T-helper 1 cell (primary cell): ENCODE measurements around the gene C1orf167.

Source experiments
- DNase-seq, 5 donors: peaks; one replicate each; pipeline ENCODE4 v3.0.0-alpha.2; 2012 to 2020

The C1orf167 gene

DNA sequence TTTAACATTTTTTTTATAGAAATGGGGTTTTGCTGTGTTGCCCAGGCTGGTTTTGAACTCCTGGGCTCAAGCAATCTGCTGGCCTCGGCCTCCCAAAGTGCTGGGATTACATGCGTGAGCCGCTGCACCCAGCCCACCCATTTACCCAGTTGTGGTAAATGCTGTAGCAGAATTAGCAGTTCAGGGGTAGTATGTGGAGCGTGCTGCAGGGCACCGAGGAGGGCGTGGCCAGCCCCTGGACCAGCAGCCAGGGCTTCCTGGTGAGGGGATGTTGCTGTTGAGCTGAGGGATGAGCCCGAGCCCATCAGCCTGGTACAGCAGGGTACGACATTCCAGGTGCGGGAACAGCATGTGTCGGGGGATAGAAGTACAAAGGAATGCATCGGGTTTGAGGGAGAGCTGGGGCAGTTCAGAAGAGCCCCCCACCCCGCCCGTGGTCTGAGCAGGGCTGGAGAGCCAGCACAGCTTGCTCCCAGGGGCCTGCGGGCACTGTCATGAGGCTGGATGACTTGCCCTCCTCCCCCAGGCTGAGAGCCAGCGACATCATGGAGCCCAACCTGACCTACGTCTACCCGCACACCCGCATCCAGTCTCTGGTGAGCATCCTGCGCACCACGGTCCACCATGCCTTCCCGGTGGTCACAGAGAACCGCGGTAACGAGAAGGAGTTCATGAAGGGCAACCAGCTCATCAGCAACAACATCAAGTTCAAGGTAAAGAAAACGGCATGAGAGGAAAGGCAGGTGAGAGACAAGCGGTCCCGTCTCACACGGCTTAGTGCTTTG is 73.6 kb downstream of the C1orf167 start:
- DNase-seq = no peak

DNA sequence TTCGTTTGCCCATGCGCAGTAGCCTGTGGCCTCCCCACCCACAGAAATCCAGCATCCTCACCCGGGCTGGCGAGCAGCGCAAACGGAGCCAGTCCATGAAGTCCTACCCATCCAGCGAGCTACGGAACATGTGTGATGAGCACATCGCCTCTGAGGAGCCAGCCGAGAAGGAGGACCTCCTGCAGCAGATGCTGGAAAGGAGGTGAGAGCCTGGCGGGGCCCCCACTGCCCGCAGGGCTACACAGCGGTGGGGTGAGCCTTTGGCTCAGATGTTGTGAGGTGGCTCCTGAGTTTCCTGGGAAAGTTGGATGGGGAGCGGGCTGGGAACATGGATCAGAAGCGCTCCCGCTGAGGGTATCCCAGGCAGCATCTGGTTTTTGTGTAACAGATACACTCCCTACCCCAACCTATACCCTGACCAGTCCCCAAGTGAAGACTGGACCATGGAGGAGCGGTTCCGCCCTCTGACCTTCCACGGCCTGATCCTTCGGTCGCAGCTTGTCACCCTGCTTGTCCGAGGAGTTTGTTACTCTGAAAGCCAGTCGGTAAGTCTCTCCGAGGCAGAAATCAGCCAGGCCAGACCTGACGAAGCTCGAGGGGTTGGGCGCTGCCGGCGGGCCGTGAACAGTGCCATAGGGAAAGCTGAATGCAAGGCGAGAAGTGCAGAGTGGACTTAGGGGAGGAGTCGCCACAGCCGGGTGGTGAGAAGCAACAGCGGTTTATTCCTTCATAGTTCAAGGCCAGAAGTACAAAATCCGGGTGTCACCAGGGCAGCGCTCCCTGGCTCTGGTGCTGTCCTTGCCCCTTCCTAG is 75.2 kb downstream of the C1orf167 start:
- DNase-seq = no peak

DNA sequence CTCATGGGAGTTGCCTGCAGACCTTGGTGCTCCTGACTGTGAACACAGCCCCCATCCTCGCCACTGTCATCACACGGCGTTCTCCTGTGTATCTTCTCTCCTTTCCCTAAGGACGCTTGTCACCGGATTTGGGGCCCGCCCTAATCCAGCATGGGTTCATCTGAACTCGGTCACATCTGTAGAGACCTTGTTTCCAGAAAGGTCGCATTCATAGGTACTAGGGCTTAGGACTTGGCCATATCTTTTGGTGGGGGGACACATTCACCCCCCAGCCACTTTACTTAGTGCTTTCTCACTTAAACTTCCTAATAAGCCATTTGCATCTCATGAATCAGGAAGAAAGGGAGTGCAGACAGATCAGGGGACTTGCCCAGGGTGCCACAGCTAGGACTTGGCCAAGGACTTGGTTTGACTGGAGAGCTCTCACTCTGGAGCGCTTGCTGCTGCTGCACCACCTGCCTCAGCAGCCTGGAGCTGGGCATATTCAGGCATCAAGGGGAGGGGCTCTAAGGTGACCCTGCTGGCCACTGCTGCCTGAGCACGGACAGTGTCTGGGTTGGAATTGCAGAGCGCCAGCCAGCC is 75.9 kb downstream of the C1orf167 start:
- DNase-seq = no peak

DNA sequence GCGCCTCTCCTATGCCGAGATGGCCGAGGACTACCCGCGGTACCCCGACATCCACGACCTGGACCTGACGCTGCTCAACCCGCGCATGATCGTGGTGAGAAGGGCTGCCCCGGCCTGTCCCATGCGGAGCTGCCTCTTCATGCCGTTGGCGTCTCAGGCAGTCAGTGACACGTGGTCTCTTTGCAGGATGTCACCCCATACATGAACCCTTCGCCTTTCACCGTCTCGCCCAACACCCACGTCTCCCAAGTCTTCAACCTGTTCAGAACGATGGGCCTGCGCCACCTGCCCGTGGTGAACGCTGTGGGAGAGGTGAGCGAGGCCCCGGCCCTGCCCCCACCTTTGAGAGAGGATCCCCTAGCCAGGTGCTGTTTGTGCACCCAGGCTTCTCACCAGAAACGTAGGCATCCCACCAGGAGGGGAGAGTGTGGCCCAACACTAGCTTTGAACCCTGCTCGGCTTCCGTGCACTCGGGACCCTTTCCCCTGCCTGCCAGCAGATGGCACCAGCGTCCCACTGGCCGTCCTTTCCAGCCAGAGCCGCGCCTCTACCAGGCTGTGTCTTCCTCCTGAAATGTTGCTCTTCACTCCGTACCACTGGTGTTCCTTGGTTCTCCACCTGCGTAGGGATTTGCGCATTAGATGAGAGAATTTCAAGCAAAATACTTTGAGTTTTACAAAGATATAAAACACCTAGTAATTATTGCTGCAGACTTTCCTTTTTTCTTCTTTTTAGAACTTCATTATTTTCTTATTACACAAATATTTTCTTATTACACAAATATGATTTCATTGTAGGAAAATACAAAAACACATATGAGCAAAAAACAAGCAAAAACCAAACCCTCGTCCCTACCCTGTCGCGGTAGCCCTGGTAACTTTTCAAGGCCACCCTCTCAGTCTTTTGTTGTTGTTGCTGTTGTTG is 76.6 kb downstream of the C1orf167 start:
- DNase-seq = peak; percentile 39 to 68 (median 63)
